KBM-7 (cell line): ENCODE measurements around the gene SNTG2.

Experiments
- DNase-seq: peaks from one replicate; pipeline ENCODE4 v3.0.0-alpha.2; 2015
- in situ Hi-C: fragments of 300-500 bp; cut with MboI; formaldehyde crosslinking; loops from 2 replicates; pipeline ENCODE4 v1.14.3; 2020; ENCODE audit warnings: low sequenced_read_pairs, low pct_unique_long_range_greater_than_20kb, mixed read lengths

The SNTG2 gene

GRCh38 chr2:946073-946948 lies 4.3 kb upstream of the SNTG2 start:
- in situ Hi-C loops: no loop called here
- DNase-seq: no peak

GRCh38 chr2:949384-950079 lies 1.1 kb upstream of the SNTG2 start:
- in situ Hi-C loops: no loop called here

GRCh38 chr2:951224-952006 lies 766 bp downstream of the SNTG2 start:
- in situ Hi-C loops: no loop called here
- no peak for DNase-seq

More at GRCh38 chr2:949384-950079, 1.1 kb upstream of the SNTG2 start:
- DNase-seq: no peak

- in situ Hi-C loops: no loop called here
- DNase-seq: no peak
Measured at GRCh38 chr2:953408-953807, 2.8 kb downstream of the SNTG2 start.

- in situ Hi-C loops: no loop called here
- no peak for DNase-seq
Measured at GRCh38 chr2:953975-954686, 3.5 kb downstream of the SNTG2 start.

GRCh38 chr2:954687-955000 lies 4.0 kb downstream of the SNTG2 start:
- in situ Hi-C loops: no loop called here
- no peak for DNase-seq

- DNase-seq: no peak
- in situ Hi-C loops: no loop called here
Measured at GRCh38 chr2:955829-956731, 5.4 kb downstream of the SNTG2 start.

GRCh38 chr2:959457-959856 lies 8.8 kb downstream of the SNTG2 start:
- in situ Hi-C loops: no loop called here
- no peak for DNase-seq

- DNase-seq: no peak
- in situ Hi-C loops: no loop called here
Measured at GRCh38 chr2:960061-960736, 9.6 kb downstream of the SNTG2 start.

- DNase-seq: no peak
- in situ Hi-C loops: no loop called here
Measured at GRCh38 chr2:961786-962185, 11.1 kb downstream of the SNTG2 start.

GRCh38 chr2:963876-964275 lies 13.2 kb downstream of the SNTG2 start:
- no peak for DNase-seq
- in situ Hi-C loops: no loop called here

GRCh38 chr2:964562-964961 lies 13.9 kb downstream of the SNTG2 start:
- in situ Hi-C loops: no loop called here
- no peak for DNase-seq

GRCh38 chr2:965640-966147 lies 15.0 kb downstream of the SNTG2 start:
- DNase-seq: no peak
- in situ Hi-C loops: no loop called here

GRCh38 chr2:973129-973528 lies 22.5 kb downstream of the SNTG2 start:
- in situ Hi-C loops: no loop called here
- DNase-seq: no peak

GRCh38 chr2:974054-974453 lies 23.4 kb downstream of the SNTG2 start:
- in situ Hi-C loops: no loop called here

GRCh38 chr2:974502-974901 lies 23.9 kb downstream of the SNTG2 start:
- in situ Hi-C loops: no loop called here
- no peak for DNase-seq

More at GRCh38 chr2:974054-974453, 23.4 kb downstream of the SNTG2 start:
- DNase-seq: no peak

GRCh38 chr2:975095-975494 lies 24.4 kb downstream of the SNTG2 start:
- in situ Hi-C loops: no loop called here

More at GRCh38 chr2:975095-975494, 24.4 kb downstream of the SNTG2 start:
- no peak for DNase-seq
